ENCODE data around the gene MIEN1. TPM values are rescaled to one million over a fixed set of nuclear protein-coding genes. Genes with fewer than 3 reads are reported as not detected.

The MIEN1 gene
- total RNA-seq, 5 donors from 2014 or later (not counting 1 experiment from before 2014, with no cell fraction given) = 30.8 to 36.9 (median 32.1) TPM

GRCh38 chr17:39742856-39743436, 12.6 kb upstream of the MIEN1 start:
- CTCF ChIA-PET = no interaction called here
- Histone ChIP-seq H3K27me3 (replicated peaks in 1 of 2; ENCODE audit: control insufficient read depth in 2 of 2, extremely low read depth in 1 of 2, insufficient read depth in 2 of 2, low read length in 1 of 2) (peaks cover 0 to 66% of the 10 kb centered on the region in 2 experiments), H3K9me3 (no peaks in the 10 kb centered on the region), H3K4me3 (ENCODE audit: control insufficient read depth in 1 of 2, extremely low read depth in 1 of 2, low read length in 1 of 2) (no peak overlapping the region), H3K36me3 (ENCODE audit: control insufficient read depth in 2 of 2, extremely low read depth in 1 of 2, insufficient read depth in 1 of 2, low read length in 1 of 2) (peaks cover 0 to 2% of the 10 kb centered on the region in 2 donors), H3K27ac (ENCODE audit: low read length) (no peak overlapping the region), H3K4me1 (ENCODE audit: control insufficient read depth in 1 of 2, extremely low read depth in 1 of 2, insufficient read depth in 2 of 2, low read length in 2 of 2) (peaks cover 4 to 20% of the 10 kb centered on the region in 2 experiments)
- no peak for DNase-seq
- Mint-ChIP-seq H3K36me3 (no peaks in the 10 kb centered on the region), H3K4me3 (no peak overlapping the region), H3K27me3 (peaks cover 5 to 28% of the 10 kb centered on the region in 2 donors), H3K4me1 (peaks cover 7 to 19% (median 12%) of the 10 kb centered on the region in 3 donors), H3K27ac (peak overlapping the region in 1 of 2 donors; percentile 63), H3K9me3 (no peaks in the 10 kb centered on the region)
- POLR2A ChIA-PET = no interaction called here
- ATAC-seq (replicated peaks in 1 of 4) = no peak
- 83% methylated on average over 19 of the region's 21 CpGs for WGBS (ENCODE audit: insufficient coverage)

GRCh38 chr17:39742126-39742855, 12.0 kb upstream of the MIEN1 start:
- 78% methylated on average over 6 of the region's 18 CpGs for WGBS (ENCODE audit: insufficient coverage)
- DNase-seq (no peak), ATAC-seq (replicated peaks in 1 of 4) (no peak)
- H3K27ac Mint-ChIP-seq = peak overlapping the region in 1 of 2 donors; percentile 63
- no peaks in the 10 kb centered on the region for H3K9me3 Mint-ChIP-seq
- ChIA-PET CTCF (no interaction called here), POLR2A (no interaction called here)
- Histone ChIP-seq H3K4me3 (ENCODE audit: control insufficient read depth in 1 of 2, extremely low read depth in 1 of 2, low read length in 1 of 2) (no peak overlapping the region), H3K36me3 (ENCODE audit: control insufficient read depth in 2 of 2, extremely low read depth in 1 of 2, insufficient read depth in 1 of 2, low read length in 1 of 2) (peaks cover 0 to 2% of the 10 kb centered on the region in 2 donors), H3K9me3 (no peaks in the 10 kb centered on the region), H3K27ac (ENCODE audit: low read length) (no peak overlapping the region), H3K4me1 (ENCODE audit: control insufficient read depth in 1 of 2, extremely low read depth in 1 of 2, insufficient read depth in 2 of 2, low read length in 2 of 2) (peaks cover 4 to 26% of the 10 kb centered on the region in 2 experiments), H3K27me3 (replicated peaks in 1 of 2; ENCODE audit: control insufficient read depth in 2 of 2, extremely low read depth in 1 of 2, insufficient read depth in 2 of 2, low read length in 1 of 2) (peaks cover 0 to 72% of the 10 kb centered on the region in 2 experiments)
- peaks cover 10 to 19% (median 12%) of the 10 kb centered on the region in 3 donors for H3K4me1 Mint-ChIP-seq
- H3K36me3 Mint-ChIP-seq = no peaks in the 10 kb centered on the region
- H3K4me3 Mint-ChIP-seq = no peak overlapping the region
- peaks cover 8 to 31% of the 10 kb centered on the region in 2 donors for H3K27me3 Mint-ChIP-seq

GRCh38 chr17:39740357-39741111, 10.2 kb upstream of the MIEN1 start:
- Mint-ChIP-seq H3K27me3 (peaks cover 8 to 31% of the 10 kb centered on the region in 2 donors), H3K4me1 (peaks cover 10 to 19% (median 12%) of the 10 kb centered on the region in 3 donors), H3K27ac (no peak overlapping the region), H3K4me3 (no peak overlapping the region), H3K36me3 (no peaks in the 10 kb centered on the region), H3K9me3 (no peaks in the 10 kb centered on the region)
- WGBS (ENCODE audit: insufficient coverage) = 96% methylated on average over 4 of the region's 16 CpGs
- Histone ChIP-seq H3K4me1 (ENCODE audit: control insufficient read depth in 1 of 2, extremely low read depth in 1 of 2, insufficient read depth in 2 of 2, low read length in 2 of 2) (peaks cover 4 to 26% of the 10 kb centered on the region in 2 experiments), H3K27me3 (replicated peaks in 1 of 2; ENCODE audit: control insufficient read depth in 2 of 2, extremely low read depth in 1 of 2, insufficient read depth in 2 of 2, low read length in 1 of 2) (peaks cover 0 to 79% of the 10 kb centered on the region in 2 experiments), H3K36me3 (ENCODE audit: control insufficient read depth in 2 of 2, extremely low read depth in 1 of 2, insufficient read depth in 1 of 2, low read length in 1 of 2) (peaks cover 0 to 2% of the 10 kb centered on the region in 2 donors), H3K4me3 (ENCODE audit: control insufficient read depth in 1 of 2, extremely low read depth in 1 of 2, low read length in 1 of 2) (no peak overlapping the region), H3K9me3 (no peaks in the 10 kb centered on the region), H3K27ac (ENCODE audit: low read length) (no peak overlapping the region)
- ChIA-PET CTCF (no interaction called here), POLR2A (no interaction called here)
- DNase-seq (no peak), ATAC-seq (replicated peaks in 1 of 4) (no peak)

- Histone ChIP-seq H3K36me3 (ENCODE audit: control insufficient read depth in 2 of 2, extremely low read depth in 1 of 2, insufficient read depth in 1 of 2, low read length in 1 of 2) (peaks cover 0 to 2% of the 10 kb centered on the region in 2 donors), H3K27me3 (replicated peaks in 1 of 2; ENCODE audit: control insufficient read depth in 2 of 2, extremely low read depth in 1 of 2, insufficient read depth in 2 of 2, low read length in 1 of 2) (peaks cover 0 to 77% of the 10 kb centered on the region in 2 experiments), H3K27ac (ENCODE audit: low read length) (no peak overlapping the region), H3K4me3 (ENCODE audit: control insufficient read depth in 1 of 2, extremely low read depth in 1 of 2, low read length in 1 of 2) (no peak overlapping the region), H3K4me1 (ENCODE audit: control insufficient read depth in 1 of 2, extremely low read depth in 1 of 2, insufficient read depth in 2 of 2, low read length in 2 of 2) (peaks cover 4 to 26% of the 10 kb centered on the region in 2 experiments), H3K9me3 (no peaks in the 10 kb centered on the region)
- DNase-seq = no peak
- ChIA-PET CTCF (interaction anchor here in 1 of 2 donors (1.1 kb wide), 1 partner anchor 12 kb away, joined by 4 read pairs; no protein-coding TSS in a partner anchor), POLR2A (no interaction called here)
- 77% methylated on average over 7 of the region's 9 CpGs for WGBS (ENCODE audit: insufficient coverage)
- Mint-ChIP-seq H3K4me3 (no peak overlapping the region), H3K27ac (no peak overlapping the region), H3K9me3 (no peaks in the 10 kb centered on the region), H3K36me3 (no peaks in the 10 kb centered on the region), H3K4me1 (peaks cover 10 to 19% (median 12%) of the 10 kb centered on the region in 3 donors), H3K27me3 (peaks cover 8 to 31% of the 10 kb centered on the region in 2 donors)
- no peak for ATAC-seq (replicated peaks in 1 of 4)
These were observed 9.6 kb upstream of the MIEN1 start for GRCh38 chr17:39739885-39740356.

- ChIA-PET POLR2A (no interaction called here), CTCF (interaction anchor here in 1 of 2 donors (1.1 kb wide), 1 partner anchor 13 kb away, joined by 4 read pairs; no protein-coding TSS in a partner anchor)
- H3K9me3 Mint-ChIP-seq = no peaks in the 10 kb centered on the region
- Histone ChIP-seq H3K36me3 (ENCODE audit: control insufficient read depth in 2 of 2, extremely low read depth in 1 of 2, insufficient read depth in 1 of 2, low read length in 1 of 2) (peaks cover 0 to 2% of the 10 kb centered on the region in 2 donors), H3K4me3 (ENCODE audit: control insufficient read depth in 1 of 2, extremely low read depth in 1 of 2, low read length in 1 of 2) (no peak overlapping the region), H3K4me1 (ENCODE audit: control insufficient read depth in 1 of 2, extremely low read depth in 1 of 2, insufficient read depth in 2 of 2, low read length in 2 of 2) (peaks cover 4 to 26% of the 10 kb centered on the region in 2 experiments), H3K9me3 (no peaks in the 10 kb centered on the region), H3K27me3 (replicated peaks in 1 of 2; ENCODE audit: control insufficient read depth in 2 of 2, extremely low read depth in 1 of 2, insufficient read depth in 2 of 2, low read length in 1 of 2) (peaks cover 0 to 70% of the 10 kb centered on the region in 2 experiments), H3K27ac (ENCODE audit: low read length) (no peak overlapping the region)
- no peaks in the 10 kb centered on the region for H3K36me3 Mint-ChIP-seq
- H3K4me1 Mint-ChIP-seq = peaks cover 10 to 19% (median 12%) of the 10 kb centered on the region in 3 donors
- DNase-seq (no peak), ATAC-seq (replicated peaks in 1 of 4) (peak in 1 of 4 experiments; percentile 44)
- H3K27me3 Mint-ChIP-seq = peaks cover 8 to 31% of the 10 kb centered on the region in 2 donors
- peak overlapping the region in 2 of 3 donors; percentile 21 to 82 for H3K4me3 Mint-ChIP-seq
- no peak overlapping the region for H3K27ac Mint-ChIP-seq
- 67% methylated on average over 20 of the region's 32 CpGs for WGBS (ENCODE audit: insufficient coverage)
These were observed 8.9 kb upstream of the MIEN1 start for GRCh38 chr17:39738983-39739884.
